HepG2 (cell line): Measurements from ENCODE around the gene FAAP20. TPM values are rescaled to one million over a fixed set of nuclear protein-coding genes. Genes with fewer than 3 reads are reported as not detected.

Experiments used
- AFF4 ChIP-seq: sonication (generic); formaldehyde crosslinking; IDR thresholded peaks from 2 replicates; pipeline ENCODE4 v1.4.0; 2020; ENCODE audit warnings: missing genetic modification reagents
- ARNT2 ChIP-seq: sonication (generic); formaldehyde crosslinking; IDR thresholded peaks from 2 replicates; pipeline ENCODE4 v1.8.0; 2022; ENCODE audit warnings: mild to moderate bottlenecking, low read depth, missing genetic modification reagents, moderate library complexity
- HNF1A ChIP-seq, 2 experiments: sonication (generic) in 1 of 2; formaldehyde crosslinking in 1 of 2; IDR thresholded peaks; 2 replicates each; pipeline versions ENCODE4 v1.4.0 to v1.6.1; 2016 to 2020; ENCODE audit warnings: borderline replicate concordance in 1 of 2, low read depth in 1 of 2, mild to moderate bottlenecking in 1 of 2, missing genetic modification reagents in 1 of 2
- KDM5A ChIP-seq: fragments of 200-600 bp; sonication (generic); IDR thresholded peaks from 2 replicates; pipeline ENCODE4 v1.7.0; 2018; ENCODE audit warnings: antibody characterized with exemption, mild to moderate bottlenecking, low read length, borderline replicate concordance
- KDM5B ChIP-seq: sonication (generic); formaldehyde crosslinking; IDR thresholded peaks from 2 replicates; pipeline ENCODE4 v1.4.0; 2020; ENCODE audit warnings: missing genetic modification reagents, mild to moderate bottlenecking, borderline replicate concordance
- MTA1 ChIP-seq: sonication (generic); formaldehyde crosslinking; IDR thresholded peaks from 2 replicates; pipeline ENCODE4 v1.4.0; 2020; ENCODE audit warnings: missing genetic modification reagents, mild to moderate bottlenecking, borderline replicate concordance
- MYC ChIP-seq: sonication (generic); formaldehyde crosslinking; IDR thresholded peaks from 2 replicates; pipeline ENCODE4 v1.9.0; 2021; ENCODE audit warnings: missing genetic modification reagents, borderline replicate concordance
- NR0B2 ChIP-seq: sonication (generic); formaldehyde crosslinking; IDR thresholded peaks from 2 replicates; pipeline ENCODE4 v1.4.0; 2020; ENCODE audit warnings: mild to moderate bottlenecking, missing genetic modification reagents
- RBFOX2 ChIP-seq: fragments of 200-400 bp; formaldehyde crosslinking; IDR thresholded peaks from 2 replicates; pipeline ENCODE4 v1.6.1; 2017; ENCODE audit warnings: low read depth, mild to moderate bottlenecking, low read length
- ZBTB38 ChIP-seq: sonication (generic); formaldehyde crosslinking; IDR thresholded peaks from 2 replicates; pipeline ENCODE4 v1.5.1; 2020; ENCODE audit warnings: mild to moderate bottlenecking, missing genetic modification reagents
- ZNF607 ChIP-seq: sonication (generic); formaldehyde crosslinking; IDR thresholded peaks from 2 replicates; pipeline ENCODE4 v1.5.1; 2020; ENCODE audit warnings: missing genetic modification reagents, mild to moderate bottlenecking, borderline replicate concordance
- ZNF781 ChIP-seq: sonication (generic); formaldehyde crosslinking; IDR thresholded peaks from 2 replicates; pipeline ENCODE4 v1.5.1; 2020; ENCODE audit warnings: borderline replicate concordance, mild to moderate bottlenecking, missing genetic modification reagents; ENCODE audit errors: not compliant biosample characterization
- polyA plus RNA-seq, 8 experiments: library from polyadenylated mRNA; depleted of rRNA in 3 of 8; stranded (reverse) in 7 of 8; unstranded in 1 of 8; fragments of >200 nt; fragmentation: Illumina TruSeq in 4 of 8; extraction: Trizol in 4 of 8; gene quantifications; 2 replicates each; pipeline versions ENCODE4 v1.2.1 to v1.2.3, GENCODE V29; 2011 to 2016; ENCODE audit warnings: low read depth in 4 of 8, missing spikeins in 1 of 8, mixed read lengths in 1 of 8; ENCODE audit not compliant: insufficient read depth in 1 of 8
- total RNA-seq, 5 experiments: library from RNA; depleted of rRNA; stranded (reverse); fragments of >200 nt; fragmentation: Illumina TruSeq; extraction: Trizol; gene quantifications; 2 replicates each; pipeline ENCODE4 v1.2.3, GENCODE V29; 2016; ENCODE audit warnings: low read depth in 1 of 5

The FAAP20 gene
- total and polyA plus RNA-seq, 2 of the 13 experiments (the other 11 are each of a cell fraction or from before 2014, with no cell fraction given) = 9.6 to 10.8 TPM

GRCh38 chr1:2229037-2229864 is 34.7 kb upstream of the FAAP20 start (continued):
- TF ChIP-seq MTA1 (peak; percentile 42; the same call in 1 of the 2 replicates), NR0B2 (CRISPR knock-in tag) (peak; percentile 60; the same call in 1 of the 2 replicates), ZBTB38 (CRISPR knock-in tag) (0 out of 2 replicates have a peak, but pooled peaks have one; percentile 21), ZNF607 (CRISPR knock-in tag) (peak; percentile 25; the same call in 1 of the 2 replicates), ZNF781 (CRISPR knock-in tag) (peak; percentile 43), MYC (CRISPR knock-in tag) (0 out of 2 replicates have a peak, but pooled peaks have one; percentile 19), AFF4 (CRISPR knock-in tag) (0 out of 2 replicates have a peak, but pooled peaks have one; percentile 31), HNF1A (IDR thresholded peaks at IDR 0.05; ENCODE audit: low read depth) (no peak), HNF1A (CRISPR knock-in tag; IDR thresholded peaks at IDR 0.05; ENCODE audit: borderline replicate concordance) (no peak), ARNT2 (CRISPR knock-in tag) (peak; percentile 59; the same call in 1 of the 2 replicates), KDM5B (CRISPR knock-in tag) (peak; percentile 62; the same call in 1 of the 2 replicates), KDM5A (no peak), RBFOX2 (peak; percentile 63)
